Measurements from ENCODE around the gene HPSE2.

Gene HPSE2

DNA sequence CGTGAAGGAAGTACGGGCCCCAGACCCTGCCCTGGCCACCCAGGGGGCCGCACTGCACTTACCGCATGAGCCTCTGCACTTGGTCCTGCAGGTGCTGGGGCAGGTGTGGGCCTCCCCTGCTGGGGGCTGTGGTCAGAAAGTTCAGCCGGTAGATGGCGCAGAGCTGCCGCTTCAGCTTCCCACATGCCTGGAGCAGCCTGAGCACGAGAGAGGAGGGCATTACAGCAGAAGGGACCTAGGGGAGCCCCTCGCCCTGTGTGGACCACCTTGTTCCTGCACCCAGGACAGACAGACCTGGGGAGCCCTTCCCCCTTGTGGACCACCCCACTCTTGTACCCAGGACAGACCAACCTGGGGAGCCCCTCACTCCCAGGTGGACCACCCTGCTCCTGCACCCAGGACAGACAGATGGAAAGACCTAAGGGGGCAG, 811.9 kb downstream of the HPSE2 start:
- no peak for DNase-seq

DNA sequence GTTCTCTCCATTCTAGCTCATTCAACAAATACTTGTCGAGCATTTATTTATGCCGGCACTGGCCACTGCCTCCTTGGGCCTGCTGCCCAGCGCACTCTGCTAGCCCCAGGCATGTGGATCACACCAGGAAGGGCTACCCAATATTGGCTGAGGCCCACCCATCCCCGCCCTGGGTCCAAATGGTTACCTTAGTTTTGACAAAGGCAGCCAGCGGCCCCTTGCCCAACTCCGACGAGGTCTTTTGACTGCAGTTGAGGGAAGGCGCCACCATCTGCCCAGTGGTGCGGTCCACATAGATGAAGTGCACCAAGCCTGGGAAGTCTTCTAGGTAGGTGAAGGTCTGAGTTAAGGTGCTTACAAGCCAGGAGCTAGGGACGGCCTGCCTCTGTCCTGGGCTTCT, 813.5 kb downstream of the HPSE2 start:
- no peak for DNase-seq

DNA sequence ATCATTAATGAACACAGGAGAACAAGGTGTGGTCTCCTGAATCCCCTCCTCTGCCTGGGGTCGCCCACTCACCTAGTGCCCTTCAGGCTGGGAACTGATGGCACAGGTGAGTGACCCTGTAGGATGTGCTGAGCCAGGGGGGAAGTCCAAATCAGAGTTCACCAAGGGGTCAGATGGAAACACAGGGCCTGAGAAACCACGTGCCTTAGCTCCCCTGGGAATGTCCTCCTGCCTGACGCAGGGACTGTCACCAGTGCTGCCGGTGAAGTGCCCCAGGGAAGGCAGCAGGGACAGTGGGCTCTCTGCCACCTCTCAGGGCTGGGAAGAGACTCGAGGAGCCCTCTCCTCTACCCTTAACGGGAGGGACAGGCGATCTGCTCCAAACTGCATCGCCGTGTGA, 814.9 kb downstream of the HPSE2 start:
- DNase-seq, result no peak

- DNase-seq, result no peak
Measured at GRCh38 chr10:98419469-98420261, 816.0 kb downstream of the HPSE2 start.

GRCh38 chr10:98418665-98419468, 816.8 kb downstream of the HPSE2 start:
- no peak for DNase-seq

- DNase-seq, result no peak
Measured at GRCh38 chr10:98417973-98418664, 817.5 kb downstream of the HPSE2 start.

- no peak for DNase-seq
Measured at GRCh38 chr10:98417481-98417959, 818.1 kb downstream of the HPSE2 start.

- no peak for DNase-seq
Measured at GRCh38 chr10:98416606-98417388, 818.9 kb downstream of the HPSE2 start.

- peak; percentile 63 for DNase-seq
Measured at GRCh38 chr10:98415731-98416119, 819.9 kb downstream of the HPSE2 start.

- DNase-seq, result peak; percentile 95
Measured at GRCh38 chr10:98414932-98415730, 820.5 kb downstream of the HPSE2 start, which contains the start of gene PYROXD2. PYROXD2 (minus strand) TSS chr10:98415182; CDS start chr10:98415135, 47 bp downstream.

DNA sequence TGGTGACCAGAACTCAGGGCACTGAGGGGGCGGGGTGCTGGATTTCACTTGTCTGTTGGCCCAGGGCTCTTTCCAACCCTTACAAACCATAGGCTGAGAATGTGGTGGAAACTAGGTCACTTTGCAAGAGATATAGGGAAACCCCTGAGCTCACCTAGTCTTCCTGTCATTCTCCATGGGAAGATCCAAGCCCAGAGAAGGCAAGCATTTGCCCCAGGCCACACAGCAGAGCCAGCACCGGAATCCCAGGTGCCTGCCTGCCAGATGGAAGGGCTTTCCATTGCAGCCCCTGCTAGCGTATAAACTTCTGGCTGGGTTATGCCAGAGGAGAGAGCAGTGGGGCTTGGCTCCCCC, 821.1 kb downstream of the HPSE2 start:
- no peak for DNase-seq

- no peak for DNase-seq
Measured at GRCh38 chr10:98411768-98412167, 823.9 kb downstream of the HPSE2 start.

DNA sequence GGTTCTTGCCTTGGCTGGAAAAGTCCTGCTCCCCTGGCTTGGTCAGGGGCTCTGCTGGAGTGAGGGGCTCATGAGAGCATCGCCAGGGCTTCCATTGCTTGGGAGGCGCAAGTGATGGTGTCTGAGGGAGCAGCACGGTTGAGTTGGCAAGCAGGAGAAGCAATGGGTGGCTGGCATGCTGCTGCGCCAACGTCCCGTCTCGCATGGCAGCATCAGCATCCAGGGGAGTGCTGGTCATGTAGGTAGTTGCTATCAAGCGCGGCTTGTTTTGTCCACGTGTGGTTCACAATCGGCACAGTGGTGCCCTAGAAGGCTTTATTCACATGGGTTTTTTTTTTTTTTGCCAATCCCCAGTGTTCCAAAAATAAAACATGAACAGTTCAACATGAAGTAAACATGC, 824.5 kb downstream of the HPSE2 start:
- no peak for DNase-seq

DNA sequence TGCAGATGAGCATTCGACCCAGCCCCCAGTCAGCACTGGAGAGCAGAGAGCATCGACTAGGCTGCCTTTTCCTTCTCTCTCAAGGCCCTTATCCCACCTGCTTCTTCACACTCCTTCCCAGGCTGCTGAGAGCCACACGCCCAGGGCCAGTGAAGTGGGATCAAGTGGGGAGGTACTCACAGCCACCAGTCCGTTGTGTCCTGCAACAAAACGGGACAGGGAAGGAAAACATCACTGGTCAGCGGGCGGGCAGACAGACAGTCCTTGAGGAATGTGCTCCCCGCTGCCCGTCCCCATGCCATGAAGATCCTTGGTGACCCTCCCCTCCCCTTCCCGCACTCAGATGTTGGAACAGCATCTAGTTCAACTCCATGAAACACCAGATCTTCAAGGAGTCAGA, 824.9 kb downstream of the HPSE2 start:
- no peak for DNase-seq

- DNase-seq, result no peak
Measured at GRCh38 chr10:98410135-98410743, 825.4 kb downstream of the HPSE2 start.

DNA sequence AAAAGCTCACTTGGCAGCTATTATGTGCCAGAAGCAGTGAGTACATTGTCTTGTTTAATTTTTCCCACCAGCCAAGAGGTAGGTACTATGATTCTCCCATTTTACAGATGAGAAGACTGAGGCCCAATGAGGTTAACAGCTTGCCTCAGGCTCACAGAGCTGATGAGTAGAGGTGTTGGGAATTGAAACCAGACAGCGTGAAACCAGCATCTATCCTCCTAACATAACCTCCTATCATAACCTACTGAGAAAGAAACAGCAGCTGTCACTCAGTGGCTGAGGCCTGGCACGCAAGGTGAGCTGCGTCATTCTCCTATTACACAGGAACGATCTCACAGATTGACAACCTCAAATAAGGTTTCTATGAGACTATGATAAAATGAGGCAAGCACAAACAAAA, 826.9 kb downstream of the HPSE2 start:
- no peak for DNase-seq

GRCh38 chr10:98407744-98408241, 827.9 kb downstream of the HPSE2 start:
- DNase-seq, result no peak

All from fibroblast of upper back skin (primary cell).